GM13977 (cell line): Measurements from ENCODE around the gene JAG1.

Source experiments
- DNase-seq: peaks from one replicate; pipeline ENCODE4 v3.0.0; 2012; ENCODE audit warnings: low spot score
- in situ Hi-C: fragments of 300-500 bp; cut with MboI; formaldehyde crosslinking; loops from one replicate; pipeline ENCODE4 v1.12.0; 2022; ENCODE audit warnings: low sequenced_read_pairs, low pct_unique_long_range_greater_than_20kb, mixed read lengths, inconsistent platforms; ENCODE audit not compliant: unreplicated experiment
- TF ChIP-seq, protein P1 (sequence below): IDR thresholded peaks from 2 replicates; pipeline ENCODE4 v1.5.1; 2012; ENCODE audit warnings: mild to moderate bottlenecking, control low read depth; ENCODE audit not compliant: insufficient read depth; ENCODE audit errors: extremely low read depth, missing control alignments

Gene JAG1

DNA sequence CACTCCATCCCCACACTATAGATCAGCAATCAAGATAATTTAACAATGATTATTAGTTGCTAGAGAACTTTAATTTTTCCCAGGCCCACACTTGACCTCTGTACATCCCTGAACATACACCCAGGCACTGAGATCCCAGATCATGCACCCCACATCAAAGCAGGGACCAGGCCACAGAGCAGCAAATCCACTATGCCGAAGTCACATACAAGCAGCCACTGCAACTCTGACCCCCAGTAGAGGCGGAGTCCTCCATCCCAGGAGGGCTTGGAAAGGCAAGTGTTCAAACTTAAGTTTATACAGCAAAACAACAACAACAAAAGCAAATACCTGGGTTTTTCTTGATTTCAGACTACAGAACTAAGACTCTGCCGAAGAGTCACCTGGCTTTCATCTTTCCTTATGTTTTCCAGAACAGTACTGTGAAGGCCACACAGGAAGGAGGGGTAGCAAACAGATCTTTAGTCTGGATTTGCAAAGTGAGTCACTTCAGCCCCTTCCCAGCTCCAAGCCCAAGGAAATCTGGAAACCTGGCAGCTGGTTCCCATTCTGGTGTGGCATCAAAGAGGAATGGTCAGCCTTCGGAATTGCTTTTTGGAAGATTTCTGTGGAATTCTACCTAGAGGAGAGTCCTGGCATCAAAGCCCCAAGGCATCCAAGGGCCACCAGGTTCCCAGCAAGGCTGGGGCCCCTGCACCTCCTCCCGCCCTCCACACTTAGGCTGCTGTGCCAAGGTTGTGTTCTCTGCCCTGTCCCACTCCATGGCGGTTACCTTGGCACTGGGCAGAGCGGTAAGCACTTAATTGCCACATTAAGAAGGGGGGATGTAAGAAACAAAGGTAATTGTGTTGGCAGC lies 7.3 kb downstream of the JAG1 start:
- DNase-seq = no peak
- TF ChIP-seq, protein P1, sequence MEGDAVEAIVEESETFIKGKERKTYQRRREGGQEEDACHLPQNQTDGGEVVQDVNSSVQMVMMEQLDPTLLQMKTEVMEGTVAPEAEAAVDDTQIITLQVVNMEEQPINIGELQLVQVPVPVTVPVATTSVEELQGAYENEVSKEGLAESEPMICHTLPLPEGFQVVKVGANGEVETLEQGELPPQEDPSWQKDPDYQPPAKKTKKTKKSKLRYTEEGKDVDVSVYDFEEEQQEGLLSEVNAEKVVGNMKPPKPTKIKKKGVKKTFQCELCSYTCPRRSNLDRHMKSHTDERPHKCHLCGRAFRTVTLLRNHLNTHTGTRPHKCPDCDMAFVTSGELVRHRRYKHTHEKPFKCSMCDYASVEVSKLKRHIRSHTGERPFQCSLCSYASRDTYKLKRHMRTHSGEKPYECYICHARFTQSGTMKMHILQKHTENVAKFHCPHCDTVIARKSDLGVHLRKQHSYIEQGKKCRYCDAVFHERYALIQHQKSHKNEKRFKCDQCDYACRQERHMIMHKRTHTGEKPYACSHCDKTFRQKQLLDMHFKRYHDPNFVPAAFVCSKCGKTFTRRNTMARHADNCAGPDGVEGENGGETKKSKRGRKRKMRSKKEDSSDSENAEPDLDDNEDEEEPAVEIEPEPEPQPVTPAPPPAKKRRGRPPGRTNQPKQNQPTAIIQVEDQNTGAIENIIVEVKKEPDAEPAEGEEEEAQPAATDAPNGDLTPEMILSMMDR = no peak
- in situ Hi-C loops = no loop called here

DNA sequence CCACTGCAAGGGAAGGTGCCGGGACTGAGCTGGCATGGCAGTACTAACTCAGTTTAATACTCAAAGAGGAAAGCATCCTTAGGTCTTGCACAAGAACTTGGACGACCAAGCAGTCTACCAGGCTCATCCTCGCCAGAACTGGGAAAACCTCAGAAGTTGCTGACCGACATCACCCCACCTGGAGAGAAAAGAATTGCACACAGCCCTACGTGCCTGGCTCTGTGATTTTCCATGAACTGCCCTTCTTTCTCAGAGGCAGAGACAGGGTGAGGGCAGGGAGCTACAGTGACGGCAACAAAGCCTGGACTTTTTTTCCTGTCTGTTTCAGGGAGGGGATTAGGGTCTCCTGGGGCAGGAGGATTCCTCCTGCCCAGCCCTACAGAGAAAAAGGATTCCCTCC lies 8.0 kb downstream of the JAG1 start:
- in situ Hi-C loops = no loop called here
- no peak for DNase-seq
- TF ChIP-seq, protein P1 = no peak

DNA sequence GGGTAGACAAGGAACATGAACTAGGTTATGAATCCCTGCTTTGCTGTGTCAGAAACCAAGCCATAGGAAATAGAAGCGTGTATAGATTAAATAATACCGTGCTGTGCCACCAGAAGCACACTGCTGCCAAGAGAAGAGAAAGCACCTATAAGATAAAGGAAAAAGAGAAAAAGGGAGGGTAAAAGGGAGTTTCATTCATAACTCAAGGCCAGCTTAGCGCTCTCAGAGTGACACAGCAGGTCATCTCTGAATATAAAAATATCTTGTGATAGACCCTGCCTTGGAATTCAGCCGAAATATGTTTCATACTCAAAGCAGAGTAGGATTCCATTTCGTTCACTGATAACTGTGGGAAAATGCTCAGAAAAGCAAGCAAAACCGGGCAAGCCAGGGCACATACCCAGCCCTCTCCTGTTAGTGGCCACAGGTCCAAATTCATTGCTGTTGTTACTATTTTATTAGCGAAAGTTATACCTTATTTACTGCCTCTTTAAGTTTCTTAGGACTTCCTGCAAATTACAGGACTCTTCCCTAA lies 8.7 kb downstream of the JAG1 start:
- TF ChIP-seq, protein P1 = no peak
- DNase-seq = no peak
- in situ Hi-C loops = no loop called here

DNA sequence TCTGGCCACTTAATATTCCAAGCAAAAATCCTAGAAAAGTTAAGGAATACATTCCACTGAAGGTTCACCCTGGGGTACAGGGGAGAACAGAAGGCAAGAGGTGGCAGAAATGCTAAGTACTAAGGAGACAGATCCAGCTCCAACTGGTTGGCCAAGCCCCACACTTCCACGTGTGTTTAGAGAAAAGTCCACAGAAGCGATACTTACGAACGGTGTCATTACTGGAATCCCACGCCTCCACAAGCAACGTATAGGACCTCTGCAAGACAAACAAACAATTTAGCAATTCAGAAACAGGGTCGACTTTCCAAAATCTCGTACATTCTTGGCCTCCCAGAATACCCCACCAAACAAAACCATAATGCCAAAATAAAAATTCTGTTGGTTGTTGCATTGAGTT lies 10.0 kb downstream of the JAG1 start:
- TF ChIP-seq, protein P1 = no peak
- in situ Hi-C loops = no loop called here
- no peak for DNase-seq

DNA sequence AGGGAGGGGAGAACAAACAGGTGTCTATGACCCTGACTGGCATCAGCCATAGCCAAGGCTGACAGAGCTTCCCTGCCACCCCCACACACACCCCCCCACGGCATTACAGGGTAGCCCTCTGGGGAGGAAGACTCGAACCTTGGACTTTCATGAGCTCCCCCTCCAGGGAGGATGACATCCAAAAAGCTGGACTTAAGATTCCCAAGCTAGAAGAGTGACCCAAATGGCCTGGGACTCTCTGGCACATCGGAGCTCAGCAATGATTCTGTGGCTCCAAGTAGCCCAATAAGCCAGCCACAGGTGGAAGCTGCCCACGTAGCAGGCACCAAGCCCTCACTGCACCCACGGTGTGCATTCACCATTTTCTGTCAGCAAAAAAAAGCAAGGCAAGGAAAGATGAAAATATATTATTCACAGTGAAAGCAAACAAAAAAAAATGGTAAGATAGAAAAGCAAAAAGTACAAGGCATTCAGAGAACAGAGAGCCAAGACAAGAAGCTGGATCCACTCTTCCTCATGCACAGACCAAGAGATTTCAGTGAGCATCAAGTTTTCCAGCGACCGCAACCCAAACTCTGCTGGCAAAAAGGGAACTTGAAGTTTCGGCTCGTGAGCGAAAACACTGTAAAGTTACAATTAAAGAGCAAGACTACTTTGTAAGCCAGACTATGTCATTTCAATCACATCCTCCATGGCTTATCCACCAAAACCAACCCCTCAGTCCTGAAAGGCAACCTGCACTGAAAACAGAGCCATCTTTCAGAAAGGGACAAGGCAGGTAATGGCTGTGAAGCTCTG lies 10.9 kb downstream of the JAG1 start:
- in situ Hi-C loops = no loop called here
- TF ChIP-seq, protein P1 = no peak
- DNase-seq = no peak

DNA sequence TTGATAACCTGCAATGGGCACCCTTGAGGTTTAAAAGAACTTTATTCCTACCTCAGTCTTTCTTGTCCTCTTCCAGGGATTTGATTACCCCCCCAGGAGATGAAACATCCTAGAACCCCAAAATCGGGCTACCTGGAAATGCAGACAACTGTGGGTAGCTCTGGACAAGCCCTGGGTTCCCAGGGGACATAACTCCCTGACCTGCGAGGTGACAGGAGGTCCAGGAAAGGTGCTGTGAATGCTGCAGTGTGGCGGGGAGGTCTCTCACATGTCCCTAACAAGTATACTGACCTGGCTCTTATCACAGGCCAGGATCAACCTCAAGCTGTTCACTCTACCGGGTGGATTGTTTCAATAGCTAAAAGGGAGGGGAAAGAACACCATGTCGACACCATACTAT lies 11.6 kb downstream of the JAG1 start:
- TF ChIP-seq, protein P1 = no peak
- in situ Hi-C loops = no loop called here
- DNase-seq = no peak
